K562 (cell line): ENCODE measurements around the gene CSK. TPM values are rescaled to one million over a fixed set of nuclear protein-coding genes. Genes with fewer than 3 reads are reported as not detected.

Source experiments
- C11orf30 ChIP-seq: fragments of 450-650 bp; IDR thresholded peaks from 2 replicates; pipeline ENCODE4 v1.6.1; 2016; ENCODE audit warnings: low read depth, mild to moderate bottlenecking
- CBFA2T3 ChIP-seq: fragments of 450-650 bp; IDR thresholded peaks from 2 replicates; pipeline ENCODE4 v1.6.1; 2017
- CBFB ChIP-seq: sonication (generic); formaldehyde crosslinking; IDR thresholded peaks from 2 replicates; pipeline ENCODE4 v1.4.0; 2020; ENCODE audit warnings: mild to moderate bottlenecking, missing genetic modification reagents
- CREM ChIP-seq: IDR thresholded peaks from 2 replicates; pipeline ENCODE4 v1.6.1; 2014; ENCODE audit warnings: antibody characterized with exemption, low read depth
- CTCFL ChIP-seq: IDR thresholded peaks from 2 replicates; pipeline ENCODE4 v1.6.1; 2011; ENCODE audit warnings: borderline replicate concordance, low read depth, mild to moderate bottlenecking, moderate library complexity, low read length; ENCODE audit not compliant: insufficient read depth, poor library complexity, severe bottlenecking
- CXXC5 ChIP-seq: fragments of 250-450 bp; sonication (Bioruptor Pico); IDR thresholded peaks from 2 replicates; pipeline ENCODE4 v1.8.0; 2022; ENCODE audit warnings: inconsistent platforms, mild to moderate bottlenecking, moderate library complexity
- FOXP1 ChIP-seq: sonication (generic); formaldehyde crosslinking; IDR thresholded peaks from 2 replicates; pipeline ENCODE4 v1.8.0; 2022; ENCODE audit warnings: mild to moderate bottlenecking, missing genetic modification reagents
- L3MBTL2 ChIP-seq: fragments of 450-650 bp; IDR thresholded peaks from 2 replicates; pipeline ENCODE4 v1.6.1; 2016; ENCODE audit warnings: mild to moderate bottlenecking, moderate library complexity
- POLR2B ChIP-seq: fragments of 450-650 bp; IDR thresholded peaks from 2 replicates; pipeline ENCODE4 v1.6.1; 2018; ENCODE audit warnings: low read depth; ENCODE audit not compliant: partially characterized antibody
- RAD21 ChIP-seq, 2 experiments: fragments of 250-450 bp in 1 of 2; fragments of 450-650 bp in 1 of 2; sonication (Bioruptor Pico) in 1 of 2; formaldehyde crosslinking in 1 of 2; IDR thresholded peaks in 1 of 2; conservative IDR thresholded peaks in 1 of 2; 2 replicates each; pipeline versions ENCODE4 v1.4.0 to v1.8.0; 2020 to 2022; ENCODE audit warnings: mild to moderate bottlenecking in 2 of 2, moderate library complexity in 1 of 2
- TBP ChIP-seq: optimal IDR thresholded peaks from 2 replicates; pipeline ENCODE3; 2011; ENCODE audit warnings: low read depth, low read length, improper control_type of control experiment
- ZNF263 ChIP-seq: sonication (generic); formaldehyde crosslinking; IDR thresholded peaks from 2 replicates; pipeline ENCODE4 v1.8.0; 2022; ENCODE audit warnings: mild to moderate bottlenecking, missing genetic modification reagents, borderline replicate concordance
- polyA plus RNA-seq, 8 experiments: library from polyadenylated mRNA; depleted of rRNA in 4 of 8; stranded (reverse) in 5 of 8; unstranded in 3 of 8; fragments of >200 nt; fragmentation: Nextera tagmentation in 2 of 8; fragmentation: Illumina TruSeq in 1 of 8; extraction: Ambion mirVana in 2 of 8; extraction: Trizol in 1 of 8; gene quantifications; 2 replicates each; pipeline versions ENCODE4 v1.2.1 to v1.2.3, GENCODE V29; 2011 to 2014; ENCODE audit warnings: inconsistent platforms in 1 of 8, missing spikeins in 1 of 8
- total RNA-seq, 7 experiments: library from RNA; depleted of rRNA in 6 of 7; stranded (reverse); fragments of >200 nt in 6 of 7; fragmentation: Illumina TruSeq in 2 of 7; extraction: Trizol in 2 of 7; gene quantifications; 2 replicates each; pipeline versions ENCODE4 v1.2.1 to v1.2.3, GENCODE V29; 2011 to 2021; ENCODE audit warnings: low replicate concordance in 1 of 7
- TF ChIP-seq, protein P1 (sequence below), 3 experiments: IDR thresholded peaks in 2 of 3; conservative IDR thresholded peaks in 1 of 3; 2 replicates each; pipeline ENCODE4 v1.5.1; 2011 to 2012; ENCODE audit warnings: low read length in 3 of 3, mild to moderate bottlenecking in 3 of 3, control low read depth in 2 of 3, improper control_type of control experiment in 1 of 3, inconsistent platforms in 1 of 3, low read depth in 1 of 3, mixed read lengths in 1 of 3, moderate library complexity in 1 of 3; ENCODE audit not compliant: insufficient read depth in 2 of 3
- TF ChIP-seq, protein P2 (sequence below): sonication (generic); formaldehyde crosslinking; IDR thresholded peaks from 2 replicates; pipeline ENCODE4 v1.9.0; 2022; ENCODE audit warnings: mild to moderate bottlenecking, missing genetic modification reagents
- TF ChIP-seq, protein P3 (sequence below): sonication (generic); formaldehyde crosslinking; IDR thresholded peaks from 2 replicates; pipeline ENCODE4 v1.8.0; 2022; ENCODE audit warnings: mild to moderate bottlenecking, missing genetic modification reagents
- TF ChIP-seq, protein P4 (sequence below): sonication (generic); formaldehyde crosslinking; IDR thresholded peaks from 2 replicates; pipeline ENCODE4 v1.8.0; 2022; ENCODE audit warnings: missing genetic modification reagents, mild to moderate bottlenecking, borderline replicate concordance
- TF ChIP-seq, protein P5 (sequence below): fragments of 200-800 bp; sonication (Bioruptor generic); IDR thresholded peaks from 2 replicates; pipeline ENCODE4 v1.6.1; 2017; ENCODE audit warnings: missing genetic modification characterization, missing compliant biosample characterization

CSK gene
- total and polyA plus RNA-seq, 9 of the 15 experiments (the other 6 are each of a cell fraction or from before 2014, with no cell fraction given) = 1.5 to 112 (median 22.5) TPM

- TF ChIP-seq, protein P1, sequence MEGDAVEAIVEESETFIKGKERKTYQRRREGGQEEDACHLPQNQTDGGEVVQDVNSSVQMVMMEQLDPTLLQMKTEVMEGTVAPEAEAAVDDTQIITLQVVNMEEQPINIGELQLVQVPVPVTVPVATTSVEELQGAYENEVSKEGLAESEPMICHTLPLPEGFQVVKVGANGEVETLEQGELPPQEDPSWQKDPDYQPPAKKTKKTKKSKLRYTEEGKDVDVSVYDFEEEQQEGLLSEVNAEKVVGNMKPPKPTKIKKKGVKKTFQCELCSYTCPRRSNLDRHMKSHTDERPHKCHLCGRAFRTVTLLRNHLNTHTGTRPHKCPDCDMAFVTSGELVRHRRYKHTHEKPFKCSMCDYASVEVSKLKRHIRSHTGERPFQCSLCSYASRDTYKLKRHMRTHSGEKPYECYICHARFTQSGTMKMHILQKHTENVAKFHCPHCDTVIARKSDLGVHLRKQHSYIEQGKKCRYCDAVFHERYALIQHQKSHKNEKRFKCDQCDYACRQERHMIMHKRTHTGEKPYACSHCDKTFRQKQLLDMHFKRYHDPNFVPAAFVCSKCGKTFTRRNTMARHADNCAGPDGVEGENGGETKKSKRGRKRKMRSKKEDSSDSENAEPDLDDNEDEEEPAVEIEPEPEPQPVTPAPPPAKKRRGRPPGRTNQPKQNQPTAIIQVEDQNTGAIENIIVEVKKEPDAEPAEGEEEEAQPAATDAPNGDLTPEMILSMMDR (IDR thresholded peaks at IDR 0.05 in 2 of 3, conservative IDR thresholded peaks at IDR 0.05 in 1 of 3; ENCODE audit: insufficient read depth in 2 of 3, low read depth in 1 of 3, low read length in 3 of 3) = peak; percentile 60 to 76 (median 65)
- TF ChIP-seq, protein P2, sequence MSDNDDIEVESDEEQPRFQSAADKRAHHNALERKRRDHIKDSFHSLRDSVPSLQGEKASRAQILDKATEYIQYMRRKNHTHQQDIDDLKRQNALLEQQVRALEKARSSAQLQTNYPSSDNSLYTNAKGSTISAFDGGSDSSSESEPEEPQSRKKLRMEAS (CRISPR knock-in tag) = peak; percentile 61
- TF ChIP-seq ZNF263 (CRISPR knock-in tag) (peak; percentile 11; the same call in 1 of the 2 replicates), FOXP1 (CRISPR knock-in tag) (peak; percentile 10; the same call in 1 of the 2 replicates), CREM (peak; percentile 50; the same call in 1 of the 2 replicates), POLR2B (no peak), L3MBTL2 (0 out of 2 replicates have a peak, but pooled peaks have one; percentile 16), CBFA2T3 (0 out of 2 replicates have a peak, but pooled peaks have one; percentile 11), CXXC5 (CRISPR knock-in tag) (no peak), CBFB (CRISPR knock-in tag) (0 out of 2 replicates have a peak, but pooled peaks have one; percentile 68), TBP (no peak), C11orf30 (no peak), RAD21 (CRISPR knock-in tag; conservative IDR thresholded peaks at IDR 0.05 in 1 of 2, IDR thresholded peaks at IDR 0.05 in 1 of 2) (peak in 1 of 2 experiments; percentile 33; a peak in 1 of 4 replicates), CTCFL (peak; percentile 72)
- TF ChIP-seq, protein P3, sequence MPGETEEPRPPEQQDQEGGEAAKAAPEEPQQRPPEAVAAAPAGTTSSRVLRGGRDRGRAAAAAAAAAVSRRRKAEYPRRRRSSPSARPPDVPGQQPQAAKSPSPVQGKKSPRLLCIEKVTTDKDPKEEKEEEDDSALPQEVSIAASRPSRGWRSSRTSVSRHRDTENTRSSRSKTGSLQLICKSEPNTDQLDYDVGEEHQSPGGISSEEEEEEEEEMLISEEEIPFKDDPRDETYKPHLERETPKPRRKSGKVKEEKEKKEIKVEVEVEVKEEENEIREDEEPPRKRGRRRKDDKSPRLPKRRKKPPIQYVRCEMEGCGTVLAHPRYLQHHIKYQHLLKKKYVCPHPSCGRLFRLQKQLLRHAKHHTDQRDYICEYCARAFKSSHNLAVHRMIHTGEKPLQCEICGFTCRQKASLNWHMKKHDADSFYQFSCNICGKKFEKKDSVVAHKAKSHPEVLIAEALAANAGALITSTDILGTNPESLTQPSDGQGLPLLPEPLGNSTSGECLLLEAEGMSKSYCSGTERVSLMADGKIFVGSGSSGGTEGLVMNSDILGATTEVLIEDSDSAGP (CRISPR knock-in tag) = no peak
- TF ChIP-seq, protein P4, sequence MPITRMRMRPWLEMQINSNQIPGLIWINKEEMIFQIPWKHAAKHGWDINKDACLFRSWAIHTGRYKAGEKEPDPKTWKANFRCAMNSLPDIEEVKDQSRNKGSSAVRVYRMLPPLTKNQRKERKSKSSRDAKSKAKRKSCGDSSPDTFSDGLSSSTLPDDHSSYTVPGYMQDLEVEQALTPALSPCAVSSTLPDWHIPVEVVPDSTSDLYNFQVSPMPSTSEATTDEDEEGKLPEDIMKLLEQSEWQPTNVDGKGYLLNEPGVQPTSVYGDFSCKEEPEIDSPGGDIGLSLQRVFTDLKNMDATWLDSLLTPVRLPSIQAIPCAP (CRISPR knock-in tag) = no peak
- TF ChIP-seq, protein P5, sequence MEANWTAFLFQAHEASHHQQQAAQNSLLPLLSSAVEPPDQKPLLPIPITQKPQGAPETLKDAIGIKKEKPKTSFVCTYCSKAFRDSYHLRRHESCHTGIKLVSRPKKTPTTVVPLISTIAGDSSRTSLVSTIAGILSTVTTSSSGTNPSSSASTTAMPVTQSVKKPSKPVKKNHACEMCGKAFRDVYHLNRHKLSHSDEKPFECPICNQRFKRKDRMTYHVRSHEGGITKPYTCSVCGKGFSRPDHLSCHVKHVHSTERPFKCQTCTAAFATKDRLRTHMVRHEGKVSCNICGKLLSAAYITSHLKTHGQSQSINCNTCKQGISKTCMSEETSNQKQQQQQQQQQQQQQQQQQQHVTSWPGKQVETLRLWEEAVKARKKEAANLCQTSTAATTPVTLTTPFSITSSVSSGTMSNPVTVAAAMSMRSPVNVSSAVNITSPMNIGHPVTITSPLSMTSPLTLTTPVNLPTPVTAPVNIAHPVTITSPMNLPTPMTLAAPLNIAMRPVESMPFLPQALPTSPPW (CRISPR knock-in tag) = 0 out of 2 replicates have a peak, but pooled peaks have one; percentile 37
These were observed 5.6 kb downstream of the CSK start (continued) for GRCh38 chr15:74787251-74788041.
